Epithelial cell of prostate (primary cell): ENCODE measurements around the gene RBM15.
A peak's percentile ranks its signal among the peaks of the same experiment; 100 is the strongest.

Experiments
- DNase-seq: peaks from one replicate; pipeline ENCODE4 v3.0.0-alpha.2; 2011; ENCODE audit warnings: low read depth, low spot score
- H3K27ac ChIP-seq: fragments of 450-650 bp; 2 replicates; pipeline ENCODE4 v1.5.1; 2017; ENCODE audit warnings: mild to moderate bottlenecking

Gene RBM15

GRCh38 chr1:110393691-110394492 lies 54.7 kb downstream of the RBM15 start:
- peak; percentile 57 for DNase-seq

DNA sequence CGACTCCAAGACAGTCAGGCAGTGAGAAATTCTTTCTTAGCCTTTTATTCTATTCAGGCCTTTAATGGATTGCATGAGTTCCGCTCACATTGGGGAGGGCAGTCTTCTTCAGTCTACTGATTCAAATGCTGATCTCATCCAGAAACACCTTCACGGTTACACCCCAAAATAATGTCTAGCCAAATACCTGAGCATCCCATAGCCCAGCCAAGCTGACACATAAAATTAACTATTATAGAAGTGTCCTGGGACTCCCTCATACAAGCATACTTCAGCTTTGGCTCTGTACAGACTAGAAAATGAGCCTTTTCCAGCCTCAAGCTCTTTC lies 55.3 kb downstream of the RBM15 start:
- H3K27ac ChIP-seq = peak overlapping the region; percentile 42
- DNase-seq = no peak

More at GRCh38 chr1:110393691-110394492, 54.7 kb downstream of the RBM15 start:
- peak overlapping the region; percentile 42 for H3K27ac ChIP-seq
